ENCODE data around the gene WDR20.
"Not testable (repeated sequence)": the region's sequence is repeated elsewhere in the genome, so short reads cannot be mapped to it uniquely, and the experiment has no call there.

The WDR20 gene

GRCh38 chr14:102125546-102125945 is 14.2 kb upstream of the WDR20 start:
- no peak overlapping the region for H3K4me3 ChIP-seq (ENCODE audit: low read depth, low read length)
- no peak for DNase-seq (ENCODE audit: low read depth)

GRCh38 chr14:102126807-102127455 is 12.8 kb upstream of the WDR20 start:
- no peak for DNase-seq (ENCODE audit: low read depth)
- H3K4me3 ChIP-seq (ENCODE audit: low read depth, low read length) = no peak overlapping the region

- no peak for DNase-seq (ENCODE audit: low read depth)
- H3K4me3 ChIP-seq (ENCODE audit: low read depth, low read length) = no peak overlapping the region
Observed at GRCh38 chr14:102131741-102132140, 8.0 kb upstream of the WDR20 start.

- DNase-seq (ENCODE audit: low read depth); H3K4me3 ChIP-seq (ENCODE audit: low read depth, low read length): not testable (repeated sequence)
Observed at GRCh38 chr14:102134021-102134420, 5.7 kb upstream of the WDR20 start.

- not testable (repeated sequence) for H3K4me3 ChIP-seq (ENCODE audit: low read depth, low read length); DNase-seq (ENCODE audit: low read depth)
Observed at GRCh38 chr14:102134719-102135118, 5.0 kb upstream of the WDR20 start.

- not testable (repeated sequence) for DNase-seq (ENCODE audit: low read depth); H3K4me3 ChIP-seq (ENCODE audit: low read depth, low read length)
Observed at GRCh38 chr14:102135456-102135855, 4.2 kb upstream of the WDR20 start.

- no peak for DNase-seq (ENCODE audit: low read depth)
- H3K4me3 ChIP-seq (ENCODE audit: low read depth, low read length) = peak overlapping the region; percentile 96
Observed at GRCh38 chr14:102138535-102138934, 1.2 kb upstream of the WDR20 start.

- H3K4me3 ChIP-seq (ENCODE audit: low read depth, low read length) = peak overlapping the region; percentile 96
Observed at GRCh38 chr14:102138961-102139285, 774 bp upstream of the WDR20 start.

GRCh38 chr14:102140027-102140749 is 491 bp downstream of the WDR20 start:
- DNase-seq (ENCODE audit: low read depth) = no peak
- H3K4me3 ChIP-seq (ENCODE audit: low read depth, low read length) = peak overlapping the region; percentile 96

More at GRCh38 chr14:102138961-102139285, 774 bp upstream of the WDR20 start:
- DNase-seq (ENCODE audit: low read depth) = no peak

GRCh38 chr14:102140750-102141145 is 1.1 kb downstream of the WDR20 start:
- no peak for DNase-seq (ENCODE audit: low read depth)
- H3K4me3 ChIP-seq (ENCODE audit: low read depth, low read length) = peak overlapping the region; percentile 96

- H3K4me3 ChIP-seq (ENCODE audit: low read depth, low read length) = no peak overlapping the region
- DNase-seq (ENCODE audit: low read depth) = no peak
Observed at GRCh38 chr14:102141797-102142196, 2.1 kb downstream of the WDR20 start.

GRCh38 chr14:102144914-102145313 is 5.2 kb downstream of the WDR20 start:
- no peak for DNase-seq (ENCODE audit: low read depth)
- H3K4me3 ChIP-seq (ENCODE audit: low read depth, low read length) = no peak overlapping the region

- no peak overlapping the region for H3K4me3 ChIP-seq (ENCODE audit: low read depth, low read length)
- DNase-seq (ENCODE audit: low read depth) = no peak
Observed at GRCh38 chr14:102145395-102145794, 5.7 kb downstream of the WDR20 start.

GRCh38 chr14:102146423-102146822 is 6.7 kb downstream of the WDR20 start:
- DNase-seq (ENCODE audit: low read depth) = no peak
- no peak overlapping the region for H3K4me3 ChIP-seq (ENCODE audit: low read depth, low read length)

- no peak for DNase-seq (ENCODE audit: low read depth)
- H3K4me3 ChIP-seq (ENCODE audit: low read depth, low read length) = no peak overlapping the region
Observed at GRCh38 chr14:102150083-102150482, 10.4 kb downstream of the WDR20 start.

- H3K4me3 ChIP-seq (ENCODE audit: low read depth, low read length) = no peak overlapping the region
- DNase-seq (ENCODE audit: low read depth) = no peak
Observed at GRCh38 chr14:102150744-102151143, 11.0 kb downstream of the WDR20 start.

- DNase-seq (ENCODE audit: low read depth) = not testable (repeated sequence)
Observed at GRCh38 chr14:102151411-102151810, 11.7 kb downstream of the WDR20 start.

GRCh38 chr14:102154121-102154520 is 14.4 kb downstream of the WDR20 start:
- no peak for DNase-seq (ENCODE audit: low read depth)
- H3K4me3 ChIP-seq (ENCODE audit: low read depth, low read length) = no peak overlapping the region

More at GRCh38 chr14:102151411-102151810, 11.7 kb downstream of the WDR20 start:
- H3K4me3 ChIP-seq (ENCODE audit: low read depth, low read length) = not testable (repeated sequence)

- H3K4me3 ChIP-seq (ENCODE audit: low read depth, low read length) = no peak overlapping the region
- no peak for DNase-seq (ENCODE audit: low read depth)
Observed at GRCh38 chr14:102154821-102155549, 15.3 kb downstream of the WDR20 start.

GRCh38 chr14:102157346-102157745 is 17.6 kb downstream of the WDR20 start:
- DNase-seq (ENCODE audit: low read depth) = no peak
- H3K4me3 ChIP-seq (ENCODE audit: low read depth, low read length) = no peak overlapping the region
